Measurements from ENCODE around the gene SAMSN1.
"Not testable (repeated sequence)": the region's sequence is repeated elsewhere in the genome, so short reads cannot be mapped to it uniquely, and the experiment has no call there.

Gene SAMSN1

GRCh38 chr21:14562959-14563358, 16.8 kb upstream of the SAMSN1 start:
- no peak for DNase-seq

DNA sequence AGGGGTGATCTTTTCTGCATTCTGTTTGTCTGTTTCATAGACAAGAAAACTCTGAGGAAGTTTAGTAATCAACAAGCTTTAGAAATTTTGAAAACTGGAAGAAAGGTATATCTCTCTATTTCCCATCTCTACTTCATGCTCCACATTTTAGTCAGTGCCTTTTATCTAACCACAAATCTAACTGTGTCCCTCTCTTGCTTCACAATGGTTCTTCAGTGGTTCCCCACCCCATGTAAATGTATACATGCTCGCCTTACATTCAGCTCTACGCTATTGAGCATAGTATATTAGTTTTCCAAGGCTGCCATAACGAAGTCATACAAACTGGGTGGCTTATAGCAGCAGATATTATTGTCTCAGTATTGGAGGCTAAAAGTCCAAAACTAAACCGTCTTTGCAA, 14.4 kb upstream of the SAMSN1 start:
- DNase-seq: no peak

DNA sequence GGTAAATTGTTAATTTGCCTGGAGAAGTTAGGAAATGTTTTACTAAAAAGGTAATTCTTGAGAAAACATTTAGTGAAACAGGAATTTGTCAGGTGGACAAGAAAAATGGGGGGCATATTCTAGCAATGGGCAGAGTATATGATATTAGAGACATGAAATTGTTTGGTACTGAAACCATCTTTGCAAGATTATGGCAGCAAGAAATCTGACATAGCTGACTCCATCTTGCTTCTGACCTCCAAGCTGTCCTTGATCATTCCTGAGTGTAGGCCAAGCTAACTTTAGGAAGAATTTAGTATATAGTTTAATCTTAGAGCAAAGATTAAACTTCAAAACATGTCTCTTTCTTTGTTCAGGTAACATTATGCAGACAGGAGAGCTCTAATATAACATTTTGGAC, 14.0 kb upstream of the SAMSN1 start:
- DNase-seq: no peak

GRCh38 chr21:14559102-14559501, 13.0 kb upstream of the SAMSN1 start:
- no peak for DNase-seq

GRCh38 chr21:14557413-14557812, 11.3 kb upstream of the SAMSN1 start:
- DNase-seq: no peak

DNA sequence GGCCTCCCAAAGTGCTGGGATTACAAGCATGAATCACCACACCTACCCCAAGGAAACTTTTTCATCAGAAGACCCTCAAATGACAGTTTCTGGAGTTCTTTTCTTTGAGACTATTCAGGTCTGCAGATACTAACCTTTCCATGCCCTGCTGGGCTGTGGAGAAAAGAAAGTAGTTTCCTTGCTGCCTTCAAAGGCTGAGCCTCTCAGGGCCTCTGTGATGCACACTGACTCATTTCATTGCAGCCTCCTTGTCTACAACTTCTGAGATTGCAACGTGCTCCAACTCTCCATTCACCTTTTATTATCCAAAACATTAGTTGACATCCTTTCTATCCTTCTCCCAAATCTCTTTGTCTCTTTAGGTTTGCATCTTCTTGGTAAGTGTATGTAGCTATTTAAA, 8.8 kb upstream of the SAMSN1 start:
- peak; percentile 35 to 46 for DNase-seq

- DNase-seq: no peak
These were observed 7.3 kb upstream of the SAMSN1 start for GRCh38 chr21:14553422-14553821.

GRCh38 chr21:14551741-14552140, 5.6 kb upstream of the SAMSN1 start:
- DNase-seq: no peak

DNA sequence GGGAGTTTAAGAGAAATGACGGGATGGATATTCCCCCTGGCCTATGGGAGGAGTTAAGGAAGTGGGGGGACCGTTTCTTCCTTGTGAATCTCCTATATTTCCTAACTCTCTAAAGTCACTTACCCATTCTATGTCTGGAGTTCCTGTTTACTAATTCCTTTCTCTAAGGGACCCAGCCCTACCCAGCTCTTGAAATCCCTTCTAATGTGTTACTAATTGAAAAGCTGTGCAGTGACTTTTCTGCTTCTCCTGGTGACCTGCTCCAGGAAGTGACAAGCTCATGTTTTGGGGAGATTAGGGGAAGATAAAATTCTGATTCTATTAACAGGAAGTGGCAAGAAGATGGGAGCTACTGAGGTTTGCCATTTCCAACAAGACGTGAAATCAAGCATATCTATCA, 4.0 kb upstream of the SAMSN1 start:
- DNase-seq: no peak

DNA sequence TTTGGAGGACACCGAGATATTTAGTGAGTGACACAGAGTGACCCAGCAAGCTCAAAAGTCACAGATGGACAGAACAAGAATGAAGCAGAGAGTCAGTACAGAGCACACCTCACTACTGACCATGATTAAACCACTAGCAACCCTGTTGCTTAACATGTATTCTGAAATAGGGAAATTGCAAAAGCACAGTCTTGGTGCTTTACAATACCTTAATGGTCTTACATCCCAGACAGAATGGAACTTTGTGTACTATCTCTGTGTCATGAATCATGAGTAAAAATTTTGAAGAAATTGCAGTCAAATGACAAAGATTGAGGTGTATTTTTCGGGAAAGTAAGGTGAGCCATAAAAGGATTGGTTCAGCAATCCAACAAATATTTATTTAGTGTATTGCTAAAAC, 2.7 kb upstream of the SAMSN1 start:
- DNase-seq: no peak

GRCh38 chr21:14547834-14548513, 1.9 kb upstream of the SAMSN1 start:
- DNase-seq: no peak

DNA sequence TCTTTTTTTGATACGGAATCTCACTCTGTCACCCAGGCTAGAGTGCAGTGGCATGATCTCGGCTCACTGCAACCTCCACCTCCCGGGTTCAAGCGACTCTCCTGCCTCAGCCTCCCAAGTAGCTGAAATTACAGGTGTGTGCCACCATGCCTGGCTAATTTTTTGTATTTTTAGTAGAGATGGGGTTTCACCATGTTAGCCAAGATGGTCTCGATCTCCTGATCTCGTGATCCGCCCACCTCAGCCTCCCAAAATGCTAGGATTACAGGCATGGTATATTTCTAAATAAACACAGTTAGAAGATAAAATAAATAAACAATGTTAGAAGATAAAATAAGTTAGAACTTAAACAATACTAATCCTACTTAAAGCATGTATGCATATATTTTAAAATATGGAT, 604 bp upstream of the SAMSN1 start:
- not testable (repeated sequence) for DNase-seq

- DNase-seq: no peak
These were observed 2.1 kb downstream of the SAMSN1 start for GRCh38 chr21:14543983-14544382.

GRCh38 chr21:14542638-14543037, 3.5 kb downstream of the SAMSN1 start:
- no peak for DNase-seq

DNA sequence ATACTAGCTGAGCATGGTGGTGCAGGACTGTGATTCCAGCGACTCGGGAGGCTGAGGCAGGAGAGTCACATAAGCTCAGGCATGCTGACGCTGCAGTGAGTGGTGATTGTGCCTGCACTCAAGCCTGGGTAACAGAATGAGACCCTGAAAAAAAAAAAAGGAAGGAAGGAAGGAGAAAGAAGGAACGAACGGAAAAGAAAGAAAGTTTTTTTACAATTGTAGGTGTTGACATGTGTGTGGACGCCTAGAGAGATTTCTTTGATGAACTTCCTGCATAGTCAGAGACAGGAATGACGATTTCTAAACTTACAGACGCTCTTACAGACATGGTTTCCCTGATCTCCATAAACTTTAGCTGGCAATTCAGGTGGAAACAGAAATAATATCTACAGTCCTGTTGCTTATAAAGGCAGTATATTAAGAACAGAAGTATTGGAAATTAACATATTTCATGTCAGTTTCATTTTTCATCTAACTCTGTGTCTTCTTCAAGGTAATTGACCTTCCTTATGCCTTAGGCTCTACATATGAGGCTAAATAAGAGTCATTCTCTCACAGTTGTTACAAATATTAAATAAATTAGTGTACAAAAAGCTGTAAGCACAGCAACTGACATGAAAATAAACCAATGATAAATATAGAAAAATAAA, 4.1 kb downstream of the SAMSN1 start:
- no peak for DNase-seq

- no peak for DNase-seq
These were observed 7.6 kb downstream of the SAMSN1 start for GRCh38 chr21:14538483-14538882.

DNA sequence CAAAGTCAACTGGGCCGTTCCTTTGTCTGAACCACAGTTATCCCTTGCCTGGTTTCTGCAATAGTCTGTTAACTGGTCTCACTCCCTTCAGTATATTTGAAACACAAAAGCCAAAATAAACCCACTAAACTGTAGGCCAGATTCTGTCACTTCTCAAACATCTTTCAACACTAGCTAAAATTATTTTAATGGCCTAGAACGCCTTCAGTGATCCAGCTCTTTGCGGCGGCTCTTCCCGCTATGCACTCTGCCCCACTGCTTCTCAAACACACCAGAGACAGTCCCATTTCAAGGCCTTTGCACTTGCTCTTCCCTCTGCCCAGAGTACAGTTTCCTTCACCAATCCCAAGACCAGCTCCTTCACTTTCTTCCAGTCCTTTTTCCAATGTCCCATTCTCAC, 9.2 kb downstream of the SAMSN1 start:
- no peak for DNase-seq

DNA sequence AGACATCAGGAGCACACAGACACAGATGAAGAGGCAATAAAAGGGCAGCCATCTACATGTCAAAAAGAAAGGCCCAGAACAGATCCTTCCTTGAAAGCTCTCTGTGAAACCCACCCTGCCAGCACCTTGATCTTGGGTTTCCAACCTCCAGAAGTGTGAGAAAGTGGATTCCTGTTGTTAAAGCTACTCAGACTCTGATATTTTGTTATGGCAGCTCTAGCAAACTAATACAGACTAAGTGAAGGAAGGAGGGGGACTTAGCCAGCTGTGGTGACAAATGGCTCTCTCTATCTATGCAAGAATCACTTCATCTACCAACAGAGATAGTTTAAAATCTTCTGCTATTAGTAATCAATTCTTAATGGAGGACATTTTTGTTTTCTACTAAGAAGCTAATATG, 10.4 kb downstream of the SAMSN1 start:
- no peak for DNase-seq

- DNase-seq: peak in 1 of 2 experiments; percentile 40
These were observed 12.4 kb downstream of the SAMSN1 start for GRCh38 chr21:14533499-14534428.

DNA sequence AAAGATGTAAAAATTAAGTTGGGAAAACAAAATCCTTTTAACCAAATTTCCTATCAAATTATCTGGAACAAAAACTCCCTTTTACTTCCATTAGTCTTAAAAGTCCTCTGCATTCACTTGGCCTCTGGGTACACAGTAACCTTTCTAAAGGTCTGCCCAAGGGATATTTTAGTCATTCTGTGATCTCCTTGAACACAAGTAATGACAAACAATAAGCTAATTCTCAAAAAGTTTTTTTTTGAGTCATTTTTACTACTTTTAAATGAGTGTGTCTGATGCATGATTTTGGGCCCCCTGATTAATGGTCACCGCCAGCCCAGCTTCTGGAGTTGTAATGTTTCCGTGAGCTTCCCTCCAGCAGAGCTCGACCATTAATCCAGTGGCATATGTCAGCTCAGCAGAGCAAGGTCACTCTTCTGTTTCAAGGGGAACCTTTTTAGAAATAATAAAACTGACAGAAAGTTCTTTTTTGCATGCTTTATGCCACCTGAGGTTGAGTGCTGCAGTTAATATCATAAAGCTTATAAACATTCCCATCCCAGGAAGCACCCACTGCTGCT, 14.3 kb downstream of the SAMSN1 start:
- DNase-seq: no peak

GRCh38 chr21:14530592-14530991, 15.5 kb downstream of the SAMSN1 start:
- DNase-seq: no peak

DNA sequence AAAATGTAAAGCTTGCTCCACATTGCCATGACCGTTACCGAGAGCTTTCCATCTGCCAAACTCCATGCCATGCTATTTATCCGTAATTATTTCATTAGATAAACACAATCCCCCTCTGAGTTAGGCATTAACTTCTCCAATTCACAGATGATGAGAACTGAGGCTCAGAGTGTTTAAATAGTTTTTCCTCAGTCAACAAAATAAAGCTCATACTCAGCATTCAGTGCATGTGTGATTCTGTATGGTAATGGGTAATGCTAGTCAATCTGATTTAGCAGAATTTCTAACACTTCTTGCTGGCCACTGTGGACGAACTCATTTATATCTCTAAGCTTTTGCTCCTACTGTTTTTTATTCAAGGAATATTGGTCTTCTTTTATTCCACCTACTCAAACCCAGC, 17.3 kb downstream of the SAMSN1 start:
- DNase-seq: no peak

Data from activated T-cell treated with anti-CD3 and anti-CD28 coated beads, Interleukin-2, amount 50 U/mL, for 48 hours (primary cell).